Endothelial cell of hepatic sinusoid (primary cell): ENCODE results near the gene GABBR2.

Source experiments
- in situ Hi-C: cut with HindIII; loops from 2 replicates; pipeline ENCODE4 v1.10.0; 2017; ENCODE audit warnings: low sequenced_read_pairs

The GABBR2 gene

DNA sequence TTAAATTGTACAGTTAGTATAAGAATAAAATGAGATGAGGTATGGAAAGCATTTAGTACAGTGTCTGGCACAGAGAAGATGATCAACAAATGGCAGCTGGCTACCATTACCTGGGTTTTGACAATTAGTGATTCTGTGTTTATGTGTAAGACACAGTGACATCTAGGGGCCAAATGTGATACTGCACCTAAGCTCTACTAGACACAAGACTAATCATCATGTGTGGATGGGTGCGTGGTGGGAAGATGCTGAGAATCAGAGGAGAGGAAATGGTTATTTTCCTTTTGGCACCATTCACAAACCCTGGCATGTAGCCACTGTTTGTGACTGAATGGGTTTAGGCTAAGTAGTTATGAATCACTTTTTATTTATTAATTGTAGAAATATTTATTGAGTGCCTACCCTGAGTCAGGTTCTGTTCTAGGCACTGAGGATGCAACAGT, 343.5 kb downstream of the GABBR2 start:
- in situ Hi-C loops, result no loop called here

DNA sequence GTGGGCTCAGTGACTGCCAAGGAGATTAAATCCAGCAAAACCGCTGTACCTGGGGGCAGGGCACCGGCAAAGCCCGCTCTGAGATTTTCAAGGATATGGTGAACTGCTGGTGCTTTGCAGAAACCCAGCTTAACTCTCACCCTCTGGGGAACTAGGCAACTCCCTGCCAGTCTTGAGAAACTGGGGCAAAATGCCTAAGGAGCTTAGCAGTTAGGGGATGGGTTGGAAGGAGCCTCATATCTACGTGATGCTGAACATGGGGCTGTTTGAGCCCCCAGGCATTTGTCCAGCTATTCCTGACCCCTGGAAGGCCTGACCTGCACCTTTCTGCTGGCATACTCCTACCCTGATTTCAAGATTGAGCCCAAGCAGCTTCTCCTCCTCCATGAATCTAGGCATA, 344.6 kb downstream of the GABBR2 start:
- in situ Hi-C loops, result no loop called here

DNA sequence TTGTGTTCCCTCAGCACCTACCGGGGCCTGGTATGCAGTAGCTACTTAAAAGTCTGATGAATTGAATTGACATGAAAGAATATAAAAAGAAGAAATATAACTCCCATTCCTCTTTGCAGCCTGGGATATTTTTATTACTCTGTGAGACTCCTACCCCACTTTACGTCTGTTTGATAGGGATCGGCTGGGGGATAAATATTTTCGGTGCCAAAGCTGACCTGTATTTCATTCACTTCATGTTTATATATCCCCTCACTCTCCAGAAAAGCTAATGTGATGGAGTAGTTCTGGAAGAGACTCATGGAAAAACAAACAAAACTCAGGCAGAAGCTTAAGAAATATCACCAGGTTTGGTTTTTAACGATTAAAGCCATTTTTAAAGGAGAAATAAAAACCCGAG, 345.1 kb downstream of the GABBR2 start:
- in situ Hi-C loops, result no loop called here

DNA sequence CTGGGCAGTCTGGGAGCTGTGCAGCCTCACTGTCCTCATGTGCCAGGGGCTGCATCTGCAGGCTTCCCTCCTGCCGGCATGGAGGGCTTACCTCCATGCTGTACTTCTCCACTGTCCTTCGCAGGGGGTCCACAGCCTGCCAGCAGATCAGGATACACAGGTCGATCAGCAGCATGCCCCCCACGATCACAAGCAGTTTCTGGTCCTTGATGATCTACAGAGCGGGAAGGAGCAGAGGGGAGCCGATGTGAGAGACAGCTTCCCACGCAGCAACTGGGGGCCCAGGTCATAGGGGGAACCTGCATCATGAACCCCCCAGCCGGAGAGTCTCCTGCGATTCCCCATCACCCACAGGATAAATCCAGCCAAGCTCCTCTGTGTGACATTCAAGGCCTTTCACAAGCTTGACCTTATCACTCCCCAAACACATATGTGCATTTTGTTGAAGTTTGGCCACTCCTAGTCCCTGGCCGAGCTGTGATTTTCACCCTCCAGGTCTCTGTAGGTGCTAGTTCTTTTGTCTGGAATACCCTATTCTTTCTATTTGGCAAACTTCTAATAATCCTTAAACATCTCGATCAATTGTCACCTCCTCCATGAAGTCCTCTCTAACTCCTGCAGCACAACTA, 346.0 kb downstream of the GABBR2 start:
- in situ Hi-C loops, result no loop called here

DNA sequence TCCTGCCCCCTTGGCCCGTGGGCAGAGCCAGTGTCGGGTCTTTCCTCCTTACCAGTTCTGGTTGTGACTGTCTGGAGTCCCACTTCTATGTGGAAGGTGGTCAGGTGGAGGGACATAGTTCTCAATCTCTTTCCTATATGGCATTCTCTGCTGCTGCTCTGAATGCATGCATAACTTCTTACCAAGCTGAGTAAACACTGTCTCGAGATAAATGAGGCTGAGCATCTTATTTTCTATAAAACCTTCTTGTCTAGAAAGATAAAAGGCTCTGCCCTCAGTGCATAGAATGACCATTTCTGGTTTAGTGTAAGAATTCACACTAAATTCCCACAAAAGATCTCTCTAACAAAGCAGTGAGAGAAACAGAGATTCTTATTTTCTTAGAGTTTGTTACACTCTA, 347.1 kb downstream of the GABBR2 start:
- in situ Hi-C loops, result no loop called here

DNA sequence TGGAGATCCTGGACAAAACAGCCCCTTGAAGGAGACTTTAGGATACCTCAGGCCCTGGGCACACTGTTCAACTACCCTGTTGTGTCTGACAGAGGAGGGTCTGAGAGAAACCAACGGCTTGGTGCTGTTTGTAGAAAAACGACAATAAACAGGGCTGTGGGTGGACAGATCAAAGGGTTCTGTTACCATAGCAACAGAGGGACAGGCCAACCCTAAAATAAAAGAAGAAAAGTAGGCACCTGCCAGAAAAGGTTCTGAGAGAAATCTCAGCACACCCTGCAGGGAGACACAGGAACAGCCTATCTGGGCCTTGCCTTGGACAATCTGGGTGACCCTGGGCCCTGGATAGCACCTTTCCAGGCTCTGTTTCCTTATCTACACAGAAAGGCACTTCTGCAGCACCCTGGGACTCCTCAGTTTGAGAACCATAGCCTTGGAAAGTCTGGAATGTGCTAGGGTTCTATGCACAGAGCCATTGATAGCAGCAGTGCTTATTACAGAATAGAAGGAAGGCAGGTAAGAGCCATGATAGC, 348.5 kb downstream of the GABBR2 start:
- in situ Hi-C loops, result no loop called here

DNA sequence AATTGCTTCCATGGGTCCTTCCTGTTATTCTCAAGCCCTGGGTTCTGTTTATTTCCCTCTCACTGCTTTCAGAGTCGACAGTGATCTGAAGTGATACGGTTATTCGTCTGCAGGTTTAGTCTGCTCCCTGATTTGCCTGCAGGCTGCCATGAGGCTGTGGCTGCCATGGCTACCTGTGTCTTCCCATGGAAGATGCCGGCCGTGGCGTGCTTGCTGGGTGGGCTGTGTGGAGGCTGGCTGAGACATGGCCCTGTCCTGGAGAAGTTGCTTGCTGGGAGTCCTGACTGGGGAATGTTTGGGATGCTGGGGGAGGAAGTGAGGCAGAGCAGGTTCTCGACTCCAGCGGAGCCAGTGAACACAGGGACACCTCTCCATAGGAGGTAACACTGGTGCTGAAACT, 349.2 kb downstream of the GABBR2 start:
- in situ Hi-C loops, result no loop called here

DNA sequence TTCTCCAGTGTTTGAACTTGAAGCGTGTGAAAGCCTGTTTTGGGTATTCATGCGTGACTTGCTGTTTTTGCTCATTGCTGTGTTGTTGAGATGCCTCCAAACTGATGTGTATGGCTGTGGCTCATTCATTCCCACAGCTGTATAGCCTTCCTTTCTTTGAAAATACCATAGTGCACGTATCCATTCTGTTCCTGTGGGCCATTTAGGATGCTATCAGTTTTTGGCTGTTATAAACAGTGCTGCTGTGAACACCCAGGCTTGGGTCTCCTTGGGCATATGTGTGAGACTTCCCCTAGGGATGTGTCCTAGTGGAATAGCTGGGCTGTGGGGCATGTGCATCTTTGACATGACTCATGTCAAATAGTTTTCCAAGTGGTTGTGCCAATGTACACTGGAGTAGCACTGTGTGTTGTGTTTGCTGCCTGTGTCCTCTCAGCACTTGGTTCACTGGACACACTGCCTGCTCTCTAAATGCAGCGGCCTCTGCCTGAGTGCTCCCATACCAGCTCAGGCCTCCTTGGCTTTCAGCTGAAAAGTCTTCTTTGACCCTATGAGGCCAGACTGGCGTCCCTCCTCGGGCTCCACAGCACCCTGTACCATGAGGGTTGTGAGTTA, 350.7 kb downstream of the GABBR2 start:
- in situ Hi-C loops, result no loop called here

DNA sequence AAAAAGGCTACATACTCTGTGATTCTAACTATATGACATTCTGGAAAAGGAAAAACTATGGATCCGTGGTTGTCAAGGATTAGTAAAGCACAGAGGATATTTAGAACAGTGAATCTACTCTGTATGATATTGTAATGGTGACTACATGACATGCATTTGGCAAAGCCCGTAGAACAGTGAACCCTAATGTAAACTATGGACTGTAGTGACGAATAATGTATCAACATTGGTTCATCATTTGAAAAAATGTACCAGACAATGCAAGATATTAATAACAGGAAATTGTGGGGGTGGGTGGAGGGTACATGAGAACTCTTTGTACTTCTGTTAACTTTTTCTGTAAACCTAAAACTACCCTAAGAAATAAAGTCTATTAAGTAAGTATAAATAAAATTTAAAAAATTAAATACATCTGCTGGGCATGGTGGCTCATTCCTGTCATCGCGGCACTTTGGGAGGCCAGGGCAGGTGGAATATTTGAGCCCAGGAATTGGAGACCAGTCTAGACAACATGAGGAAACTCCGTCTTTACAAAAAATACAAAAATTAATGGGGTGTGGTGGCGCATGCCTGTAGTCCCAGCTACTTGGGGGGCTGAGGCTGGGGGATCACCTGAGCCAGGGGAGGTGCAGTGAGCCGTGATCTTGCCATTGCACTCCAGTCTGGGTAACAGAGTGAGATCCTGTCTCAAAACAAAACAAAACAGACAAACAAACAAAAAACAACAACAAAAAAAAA, 351.6 kb downstream of the GABBR2 start:
- in situ Hi-C loops, result no loop called here

DNA sequence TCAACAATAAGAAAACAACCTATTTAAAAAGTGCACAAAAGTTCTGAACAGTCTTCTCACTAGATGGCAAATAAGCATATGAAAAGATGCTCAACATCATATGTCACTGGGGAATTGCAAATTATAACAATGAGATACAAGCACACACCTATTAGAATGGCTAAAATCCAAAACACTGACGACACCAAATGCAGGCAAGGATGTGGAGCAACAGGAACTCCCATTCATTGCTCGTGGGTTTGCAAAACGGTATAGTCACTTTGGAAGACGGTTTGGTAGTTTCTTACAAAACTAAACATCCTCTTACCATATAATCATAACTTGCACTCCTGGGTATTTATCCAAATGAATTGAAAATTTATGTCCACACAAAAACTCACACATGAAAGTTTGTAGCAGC, 352.4 kb downstream of the GABBR2 start:
- in situ Hi-C loops, result no loop called here

DNA sequence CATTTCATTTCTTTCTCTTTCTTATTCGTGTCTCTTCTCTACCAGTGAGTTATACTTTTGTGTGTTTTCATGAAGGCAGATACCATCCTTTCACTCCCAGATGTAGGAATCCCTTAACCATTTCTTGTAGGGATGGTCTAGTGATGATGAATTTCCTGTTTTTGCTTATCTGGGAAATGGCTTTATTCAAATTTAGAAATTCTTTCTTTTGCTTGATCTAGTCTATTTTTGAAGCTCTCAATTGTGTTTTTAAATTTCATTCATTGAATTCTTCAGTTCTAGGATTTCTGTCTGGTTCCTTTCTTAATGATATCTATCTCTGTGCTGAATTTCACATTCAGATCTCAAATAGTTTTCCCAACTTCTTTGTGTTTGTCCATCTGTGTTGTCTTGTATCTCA, 357.4 kb downstream of the GABBR2 start:
- in situ Hi-C loops, result no loop called here

DNA sequence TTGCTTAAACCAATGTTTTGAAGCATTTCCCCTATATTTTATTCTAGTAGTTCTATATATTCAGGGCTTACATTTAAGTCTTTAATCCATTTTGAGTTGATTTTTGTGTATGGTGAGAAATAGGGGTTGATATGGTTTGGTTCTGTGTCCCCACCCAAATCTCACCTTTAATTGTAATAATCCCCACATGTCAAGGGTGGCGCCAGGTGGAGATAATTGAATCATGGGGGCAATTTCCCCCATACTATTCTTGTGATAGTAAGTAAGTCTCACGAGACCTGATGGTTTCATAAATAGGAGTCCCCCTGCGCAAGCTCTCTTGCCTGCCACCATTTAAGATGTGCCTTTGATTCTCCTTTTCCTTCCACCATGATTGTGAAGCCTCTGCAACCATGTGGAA, 361.1 kb downstream of the GABBR2 start:
- in situ Hi-C loops, result no loop called here

DNA sequence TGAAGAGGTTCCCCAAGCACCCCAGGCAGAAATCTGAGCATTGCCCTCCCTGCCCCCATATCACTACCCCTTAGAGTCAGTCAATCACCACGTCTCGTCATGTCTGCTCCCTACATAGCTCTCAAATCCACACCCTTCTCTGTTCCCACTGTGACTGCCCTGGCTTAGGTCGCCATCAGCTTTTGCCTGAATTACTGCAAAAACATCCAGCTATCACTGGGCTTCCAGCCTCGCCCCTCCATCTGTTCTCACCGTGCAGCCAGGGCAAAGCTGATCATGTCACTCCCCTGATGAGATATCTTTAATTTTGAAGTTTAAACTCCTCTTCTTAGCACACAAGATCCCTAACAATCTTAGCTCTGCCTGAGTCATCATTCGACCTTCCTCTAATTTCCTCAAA, 363.7 kb downstream of the GABBR2 start:
- in situ Hi-C loops, result no loop called here

DNA sequence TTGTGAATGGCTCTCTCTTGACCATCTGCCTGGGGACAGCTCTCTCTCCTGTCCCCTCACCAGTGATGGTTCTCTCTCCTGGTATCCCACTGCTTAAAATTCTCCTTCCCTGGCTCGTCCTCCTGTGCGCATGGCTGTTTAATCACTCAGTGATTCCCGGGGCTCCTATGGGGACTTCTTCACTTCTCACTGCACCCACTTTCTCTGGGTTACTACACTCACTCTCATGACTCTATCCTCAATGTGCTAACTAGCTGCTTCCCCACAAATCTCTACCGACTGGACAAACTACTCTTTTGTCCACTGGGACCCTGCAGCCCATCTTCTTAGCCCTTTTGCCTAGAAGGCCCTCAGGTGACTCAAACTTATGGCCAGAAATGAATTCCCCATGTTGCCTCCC, 364.2 kb downstream of the GABBR2 start:
- in situ Hi-C loops, result no loop called here

DNA sequence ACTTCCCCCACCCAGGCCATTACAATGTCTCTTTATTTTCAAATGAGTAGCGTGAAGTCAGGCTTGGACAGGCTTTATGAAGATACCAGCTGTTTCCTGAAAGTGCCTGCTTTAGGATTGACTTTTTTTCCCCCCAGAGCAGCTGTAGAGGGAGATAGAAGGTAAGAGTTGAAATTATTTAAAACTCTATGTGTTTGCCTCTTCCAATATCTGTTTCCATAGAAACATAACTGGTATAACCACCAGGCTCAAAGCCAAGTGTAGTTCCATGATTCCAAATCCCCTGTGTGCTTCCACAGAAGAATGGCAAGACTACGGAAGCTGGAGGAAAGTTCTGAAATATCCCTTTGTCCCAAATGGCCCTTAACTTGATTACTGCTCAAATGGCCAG, 365.9 kb downstream of the GABBR2 start:
- in situ Hi-C loops, result no loop called here

DNA sequence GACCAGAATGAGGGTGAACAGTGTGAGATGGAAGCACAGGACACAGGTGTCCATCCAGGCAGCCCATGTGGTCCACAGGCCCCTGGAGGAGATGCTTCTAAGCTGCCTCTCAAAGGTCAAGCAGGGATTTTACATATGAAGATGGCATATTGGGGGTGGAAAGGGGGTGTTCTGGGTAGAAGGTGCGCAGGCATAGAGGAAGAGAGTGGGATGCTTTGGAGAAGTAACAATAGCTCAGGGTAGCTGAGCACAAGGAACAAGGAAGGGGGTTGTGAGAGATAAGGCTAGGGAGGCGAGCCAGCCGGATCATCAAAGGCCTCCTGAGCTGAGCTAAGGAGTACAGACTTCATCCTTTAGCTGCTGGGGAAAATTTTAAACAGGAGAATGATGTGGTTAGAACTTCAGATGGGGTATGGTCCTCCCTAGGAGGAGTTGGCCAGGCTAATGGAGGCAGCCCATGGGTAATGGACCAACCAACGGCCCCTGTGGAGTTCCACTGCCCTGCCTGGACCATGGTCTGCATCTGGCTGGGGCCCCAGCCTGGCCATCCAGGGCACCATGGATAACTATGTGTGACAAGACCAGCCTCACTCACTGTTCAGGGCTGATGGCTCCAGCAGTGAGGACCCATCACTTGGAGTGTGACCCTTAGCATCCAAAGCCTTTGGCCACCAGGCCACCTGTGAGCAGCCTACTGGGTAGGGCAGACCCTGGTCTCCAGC, 366.5 kb downstream of the GABBR2 start:
- in situ Hi-C loops, result no loop called here

DNA sequence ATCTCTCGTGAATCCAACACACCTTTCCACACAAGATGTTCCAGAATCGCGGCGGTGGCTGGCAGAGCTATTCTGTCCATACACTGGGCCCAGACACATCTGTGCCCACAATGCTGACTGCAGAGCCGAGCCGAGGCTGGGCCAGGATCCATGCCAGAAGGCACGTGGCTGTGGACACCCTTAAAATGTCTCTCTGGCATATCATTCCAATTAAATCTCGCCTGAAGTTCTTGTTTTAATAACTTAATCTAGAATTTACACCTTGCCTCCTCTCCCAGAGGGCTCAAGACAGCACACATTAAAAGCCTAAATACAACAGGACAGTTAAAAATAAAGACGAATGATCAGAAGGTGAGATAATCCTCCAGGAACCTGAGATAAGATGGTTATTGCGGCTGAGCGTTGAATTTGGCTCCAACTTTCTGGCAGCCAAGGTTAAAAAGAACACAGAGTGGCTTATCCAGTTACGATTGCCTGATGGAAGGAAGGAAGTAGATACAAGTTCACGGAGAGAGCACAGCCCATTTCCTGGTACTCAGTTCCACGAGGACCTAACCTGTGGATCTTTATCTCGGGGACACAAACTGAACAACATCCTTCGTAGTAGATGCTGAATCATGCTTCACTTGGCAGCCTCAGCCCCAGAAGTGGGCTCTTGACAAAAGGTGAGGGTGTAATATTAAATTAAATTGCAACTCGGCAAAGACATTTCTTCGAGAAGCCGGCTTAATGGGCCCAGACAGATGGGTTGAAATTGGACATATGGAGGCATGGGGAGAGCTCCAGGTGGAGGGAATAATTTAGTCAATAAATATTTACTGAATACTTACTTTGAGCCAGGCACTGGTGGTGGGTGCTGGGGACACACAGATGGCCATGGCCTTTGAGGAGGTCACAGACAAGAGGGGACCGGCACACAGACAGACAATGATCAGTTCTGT, 367.3 kb downstream of the GABBR2 start:
- in situ Hi-C loops, result no loop called here

DNA sequence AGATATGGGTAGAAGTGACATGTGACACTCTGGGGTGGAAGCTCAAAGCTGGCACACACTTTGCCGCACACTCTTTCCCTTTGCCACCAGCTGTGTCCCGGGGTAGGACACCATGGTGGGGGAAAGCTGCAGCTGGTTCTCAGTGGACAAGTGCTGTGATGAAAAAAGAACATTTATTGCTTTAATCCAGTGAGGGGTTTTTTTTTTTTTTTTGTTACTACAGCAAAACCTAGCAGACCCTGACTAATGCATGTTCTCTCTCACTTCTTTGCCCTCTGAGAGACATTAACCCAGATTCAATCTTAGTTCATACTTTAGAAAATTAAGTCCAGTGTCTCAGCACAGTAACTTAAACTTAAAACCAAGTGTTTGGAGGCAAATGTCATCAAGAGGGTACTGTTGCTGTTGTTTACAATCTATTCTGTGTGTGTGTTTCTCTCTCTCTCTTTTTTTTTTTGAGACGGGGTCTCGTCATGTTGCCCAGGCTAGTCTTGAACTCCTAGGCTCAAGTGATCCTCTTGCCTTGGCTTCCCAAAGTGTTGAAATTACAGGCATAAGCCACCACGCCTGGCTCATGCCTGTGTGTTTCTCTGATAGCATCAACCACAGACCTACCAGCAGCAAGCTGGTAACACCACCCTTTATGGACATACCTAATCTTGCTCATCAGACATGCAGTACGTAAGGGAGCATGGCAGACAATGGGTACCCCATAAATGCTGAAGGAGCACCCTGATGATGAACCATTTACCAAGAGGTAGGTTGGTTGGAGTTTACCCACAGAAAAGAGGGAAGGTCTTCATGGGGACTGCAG, 368.5 kb downstream of the GABBR2 start:
- in situ Hi-C loops, result no loop called here

DNA sequence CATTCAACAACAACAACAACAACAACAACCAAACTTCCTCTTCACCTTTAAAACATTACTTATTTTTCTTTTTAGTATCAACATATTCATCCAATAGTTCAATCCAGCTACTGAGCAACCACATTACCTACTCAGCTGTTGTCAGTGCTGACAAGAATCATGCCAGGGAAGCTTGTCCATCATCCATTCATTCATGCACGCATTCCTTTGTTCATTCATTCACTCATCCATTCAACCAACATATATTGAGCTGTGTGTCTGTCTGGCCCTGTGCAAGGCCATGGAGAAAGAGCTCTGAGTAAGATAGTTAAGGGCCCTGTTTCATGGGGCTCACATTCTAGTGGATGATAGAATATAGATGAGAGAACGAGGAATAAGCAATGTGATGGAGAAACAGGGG, 373.1 kb downstream of the GABBR2 start:
- in situ Hi-C loops, result no loop called here

DNA sequence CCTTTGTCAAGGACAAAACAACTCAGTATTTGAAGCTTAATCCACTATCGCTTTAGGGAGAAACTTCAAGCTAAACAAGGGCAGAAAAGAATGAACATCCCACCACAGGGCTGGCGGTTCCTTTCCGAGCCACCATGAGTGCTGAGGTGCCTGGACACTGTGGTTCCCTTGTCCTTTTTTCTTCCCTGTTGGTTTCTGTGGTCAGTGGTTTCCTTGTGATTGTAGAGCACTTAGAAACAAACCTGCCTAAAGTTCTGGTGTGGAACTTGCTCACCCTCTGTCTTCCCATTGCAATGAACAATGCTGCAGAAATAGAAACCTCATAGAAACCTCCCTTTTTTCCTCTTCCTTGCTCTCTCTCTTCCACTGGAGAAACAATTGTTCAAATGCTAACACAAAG, 373.9 kb downstream of the GABBR2 start:
- in situ Hi-C loops, result no loop called here
